HUES6 (cell line): ENCODE measurements around the gene VWA8.
"Not testable (repeated sequence)": the region's sequence is repeated elsewhere in the genome, so short reads cannot be mapped to it uniquely, and the experiment has no call there.

Experiments
- H3K27ac ChIP-seq: 2 replicates; pipeline ENCODE4 v1.7.0; 2013; ENCODE audit warnings: low read depth, mild to moderate bottlenecking, low read length, inconsistent platforms
- H3K27me3 ChIP-seq: 2 replicates; pipeline ENCODE4 v1.6.1; 2013; ENCODE audit warnings: low read length; ENCODE audit not compliant: control insufficient read depth, insufficient read depth
- H3K36me3 ChIP-seq: 2 replicates; pipeline ENCODE4 v1.6.1; 2013; ENCODE audit warnings: low read length; ENCODE audit not compliant: control insufficient read depth, insufficient read depth
- H3K4me1 ChIP-seq: 2 replicates; pipeline ENCODE4 v1.6.1; 2013; ENCODE audit warnings: low read length; ENCODE audit not compliant: control insufficient read depth, insufficient read depth
- H3K4me3 ChIP-seq: 2 replicates; pipeline ENCODE4 v1.5.1; 2013; ENCODE audit warnings: low read depth, low read length
- H3K9ac ChIP-seq: one replicate; pipeline ENCODE4 v1.6.1; 2013; ENCODE audit warnings: mild to moderate bottlenecking, low read length
- H3K9me3 ChIP-seq: 2 replicates; pipeline ENCODE4 v1.6.1; 2013; ENCODE audit warnings: low read depth, low read length; ENCODE audit not compliant: control insufficient read depth, insufficient read depth

The VWA8 gene

DNA sequence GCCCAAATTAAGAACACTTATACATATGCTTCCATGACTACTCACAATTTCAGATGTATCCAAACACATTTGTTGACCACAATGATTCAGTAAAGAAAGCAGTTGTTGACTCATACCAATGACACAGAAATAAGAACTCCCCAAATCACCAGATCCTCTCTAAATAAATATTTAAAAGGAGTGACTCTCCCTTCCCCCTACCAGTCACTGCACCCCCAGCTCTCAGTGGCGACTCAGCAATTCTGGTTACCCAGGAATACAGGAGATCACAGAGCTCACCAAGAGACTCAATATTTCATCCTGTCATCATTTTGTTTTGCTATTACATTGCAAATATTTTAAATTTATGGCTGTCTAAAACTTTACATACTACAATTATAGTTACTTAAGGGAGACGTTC, 372.0 kb downstream of the VWA8 start:
- Histone ChIP-seq H3K9ac (no peak overlapping the region), H3K36me3 (peaks cover 7% of the 10 kb centered on the region; the same call in 1 of the 2 replicates), H3K4me3 (no peak overlapping the region), H3K27me3 (no peaks in the 10 kb centered on the region), H3K9me3 (no peaks in the 10 kb centered on the region), H3K27ac (no peak overlapping the region), H3K4me1 (no peaks in the 10 kb centered on the region)

DNA sequence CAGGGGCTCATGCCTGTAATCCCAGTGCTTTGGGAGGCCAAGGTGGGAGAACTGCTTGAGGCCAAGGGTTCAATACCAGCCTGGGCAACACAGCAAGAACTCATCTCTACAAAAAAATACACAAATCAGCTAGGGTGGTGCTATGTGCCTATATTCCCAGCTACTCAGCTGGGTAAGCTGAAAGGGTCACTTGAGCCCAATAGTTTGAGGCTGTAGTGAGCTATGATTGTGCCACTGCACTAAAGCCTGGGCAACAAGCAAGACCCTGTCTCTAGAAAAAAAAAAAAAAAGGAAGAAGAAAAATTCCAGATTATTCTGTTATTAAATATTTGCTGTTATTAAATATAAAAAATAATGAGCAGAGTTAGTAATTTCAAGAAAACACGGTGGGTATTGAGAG, 372.5 kb downstream of the VWA8 start:
- Histone ChIP-seq H3K4me3 (no peak overlapping the region), H3K27ac (no peak overlapping the region), H3K9ac (no peak overlapping the region)

DNA sequence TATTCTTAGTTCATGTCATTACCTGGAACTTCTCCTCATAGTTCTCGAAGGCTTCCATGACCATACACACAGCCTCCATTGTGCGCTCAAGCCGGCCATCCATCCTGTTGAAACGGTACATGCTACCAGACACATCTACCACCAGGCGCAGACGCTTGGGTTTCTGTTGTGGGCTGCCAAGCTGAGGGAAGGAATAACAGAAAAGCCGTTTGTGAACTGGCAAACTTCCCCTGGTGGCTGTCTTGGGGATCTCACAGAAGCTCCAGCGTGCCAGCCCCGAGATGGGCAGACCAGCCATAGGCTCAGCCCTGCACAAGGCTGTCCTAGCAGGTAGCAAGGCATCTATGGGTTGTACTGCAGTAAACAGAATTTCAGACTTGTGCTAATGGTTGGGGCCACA, 373.4 kb downstream of the VWA8 start:
- peaks cover 7% of the 10 kb centered on the region; the same call in 1 of the 2 replicates for H3K36me3 ChIP-seq
- H3K27ac ChIP-seq: no peak overlapping the region
- H3K9ac ChIP-seq: no peak overlapping the region
- H3K4me3 ChIP-seq: no peak overlapping the region
- no peaks in the 10 kb centered on the region for H3K27me3 ChIP-seq
- H3K4me1 ChIP-seq: no peaks in the 10 kb centered on the region
- no peaks in the 10 kb centered on the region for H3K9me3 ChIP-seq

More for the DNA sequence above, 372.5 kb downstream of the VWA8 start:
- H3K4me1 ChIP-seq: no peaks in the 10 kb centered on the region
- peaks cover 7% of the 10 kb centered on the region; the same call in 1 of the 2 replicates for H3K36me3 ChIP-seq
- H3K27me3 ChIP-seq: no peaks in the 10 kb centered on the region
- no peaks in the 10 kb centered on the region for H3K9me3 ChIP-seq

DNA sequence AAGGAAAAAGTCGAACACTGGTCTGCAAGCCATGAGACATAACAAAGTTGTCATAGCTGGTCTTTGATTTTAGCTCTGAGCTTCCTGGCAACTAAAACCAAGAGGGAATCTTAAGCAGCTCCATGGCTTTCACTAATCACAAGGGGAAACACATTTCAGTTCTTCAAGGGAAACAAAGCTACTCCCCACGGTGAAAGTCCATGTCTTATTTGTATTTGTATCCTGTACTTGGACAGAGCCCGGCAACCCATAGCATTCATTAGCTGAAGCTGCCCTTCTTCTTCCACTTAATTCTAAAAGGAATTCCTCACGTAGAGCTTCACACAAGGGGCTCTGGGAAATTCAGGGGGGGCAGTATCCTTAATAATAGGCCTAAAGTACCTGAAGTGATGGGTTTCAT, 374.7 kb downstream of the VWA8 start:
- Histone ChIP-seq H3K4me1 (no peaks in the 10 kb centered on the region), H3K9me3 (no peaks in the 10 kb centered on the region), H3K27me3 (no peaks in the 10 kb centered on the region), H3K27ac (no peak overlapping the region), H3K9ac (no peak overlapping the region), H3K4me3 (no peak overlapping the region), H3K36me3 (peaks cover 7% of the 10 kb centered on the region; the same call in 1 of the 2 replicates)

DNA sequence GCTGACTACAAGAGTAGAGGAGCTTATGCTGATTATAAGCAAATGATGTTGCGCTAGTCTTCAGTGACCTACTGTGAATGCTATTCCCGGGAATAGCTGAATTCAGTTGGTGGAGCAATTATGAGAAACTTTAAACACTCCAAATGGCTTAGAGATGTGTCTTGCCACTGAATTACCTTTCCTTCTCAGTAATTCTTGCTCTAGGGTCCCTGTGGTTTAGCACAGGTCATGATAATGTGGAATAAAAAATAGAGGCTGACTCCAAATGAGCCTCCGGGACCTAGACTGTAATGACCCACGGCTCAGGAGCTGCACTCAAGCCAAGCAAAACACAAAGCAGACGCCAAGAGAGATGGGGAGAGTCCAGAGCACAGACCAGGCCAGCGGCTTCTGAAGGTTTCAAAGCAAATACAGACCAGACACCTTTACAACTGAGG, 378.9 kb downstream of the VWA8 start:
- Histone ChIP-seq H3K9ac (no peak overlapping the region), H3K27me3 (no peaks in the 10 kb centered on the region), H3K4me3 (no peak overlapping the region), H3K36me3 (peaks cover 3% of the 10 kb centered on the region; the same call in 1 of the 2 replicates), H3K4me1 (no peaks in the 10 kb centered on the region), H3K9me3 (no peaks in the 10 kb centered on the region), H3K27ac (no peak overlapping the region)

DNA sequence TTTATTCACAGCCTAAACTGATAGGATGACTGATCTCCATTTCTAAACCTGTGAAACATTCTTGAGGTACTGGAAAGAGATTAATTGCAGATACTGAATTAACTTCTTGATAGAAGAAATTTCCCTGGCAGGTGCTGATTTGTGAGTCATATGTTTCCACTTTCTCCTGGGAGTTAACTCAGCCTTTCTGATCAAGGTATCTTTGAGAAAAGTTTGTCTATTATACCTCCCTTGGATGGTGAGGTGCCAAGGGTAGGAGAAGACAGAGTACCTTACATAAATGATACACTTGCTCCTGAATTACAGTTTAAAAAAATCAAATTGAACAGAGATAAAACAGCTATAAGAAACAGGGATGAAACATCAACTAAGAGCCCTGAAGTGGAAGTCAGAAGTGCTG, 380.6 kb downstream of the VWA8 start:
- Histone ChIP-seq H3K4me3 (no peak overlapping the region), H3K9ac (no peak overlapping the region), H3K27me3 (no peaks in the 10 kb centered on the region), H3K9me3 (no peaks in the 10 kb centered on the region), H3K36me3 (peaks cover 6% of the 10 kb centered on the region), H3K4me1 (no peaks in the 10 kb centered on the region), H3K27ac (no peak overlapping the region)

DNA sequence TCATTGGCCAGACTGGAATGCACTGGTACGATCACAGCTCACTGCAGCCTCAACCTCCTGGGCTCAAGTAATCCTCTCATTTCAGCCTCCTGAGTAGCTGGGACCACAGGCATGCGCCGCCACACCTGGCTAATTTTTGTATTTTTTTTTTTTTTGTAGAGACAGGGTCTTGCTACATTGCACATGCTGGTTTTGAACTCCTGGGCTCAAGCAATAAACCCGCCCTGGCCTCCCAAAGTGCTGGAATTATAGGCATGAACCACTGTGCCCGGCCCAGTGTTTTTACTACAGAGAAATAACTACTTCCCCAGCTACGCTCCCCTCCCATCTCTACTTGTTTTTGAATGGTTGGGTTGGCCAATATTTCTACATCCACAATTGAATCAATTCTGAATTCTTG, 381.0 kb downstream of the VWA8 start:
- peaks cover 6% of the 10 kb centered on the region for H3K36me3 ChIP-seq
- no peak overlapping the region for H3K27ac ChIP-seq
- no peaks in the 10 kb centered on the region for H3K27me3 ChIP-seq
- H3K4me3 ChIP-seq: no peak overlapping the region
- no peaks in the 10 kb centered on the region for H3K9me3 ChIP-seq
- no peaks in the 10 kb centered on the region for H3K4me1 ChIP-seq
- H3K9ac ChIP-seq: no peak overlapping the region

DNA sequence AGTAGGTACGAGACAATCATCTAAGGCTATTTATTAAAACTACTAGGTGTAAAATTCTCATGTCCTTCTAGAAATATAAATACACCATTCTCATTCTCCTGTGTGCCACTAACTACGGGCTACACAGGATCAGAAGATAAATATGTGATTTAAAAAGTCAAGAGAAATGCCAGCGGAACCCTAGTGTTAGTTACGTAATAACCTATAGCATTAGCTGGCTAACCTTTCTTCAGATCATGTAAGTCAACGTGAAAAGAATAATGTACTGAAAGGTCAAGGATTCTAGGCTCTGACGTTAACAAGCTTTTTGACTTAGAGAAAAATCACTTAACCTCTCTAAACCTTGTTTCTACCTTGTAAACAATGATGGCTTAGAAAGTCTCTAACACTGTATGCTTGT, 381.7 kb downstream of the VWA8 start:
- H3K4me3 ChIP-seq: no peak overlapping the region
- no peaks in the 10 kb centered on the region for H3K4me1 ChIP-seq
- H3K9me3 ChIP-seq: no peaks in the 10 kb centered on the region
- no peak overlapping the region for H3K9ac ChIP-seq
- H3K27me3 ChIP-seq: no peaks in the 10 kb centered on the region
- no peak overlapping the region for H3K27ac ChIP-seq
- H3K36me3 ChIP-seq: peaks cover 10% of the 10 kb centered on the region

DNA sequence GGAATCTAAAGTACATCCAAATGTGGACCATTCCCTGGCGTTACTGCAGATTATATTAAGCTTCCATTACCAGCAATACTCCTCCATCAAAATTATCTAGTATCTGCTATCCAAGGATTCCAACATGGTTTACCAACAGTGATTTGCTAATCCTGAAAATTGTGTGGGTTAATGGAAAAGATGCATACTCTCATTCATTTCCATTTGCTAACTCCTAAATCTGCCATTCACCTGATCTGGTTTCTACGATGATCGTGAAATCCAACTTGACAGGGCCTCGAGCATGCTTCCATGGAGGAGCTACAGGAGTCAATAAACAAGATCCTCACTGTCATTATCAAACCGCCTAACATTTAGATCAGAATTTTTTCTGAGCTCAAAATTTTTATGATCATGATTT, 382.5 kb downstream of the VWA8 start:
- Histone ChIP-seq H3K36me3 (peaks cover 10% of the 10 kb centered on the region), H3K9me3 (no peaks in the 10 kb centered on the region), H3K4me3 (no peak overlapping the region), H3K4me1 (no peaks in the 10 kb centered on the region), H3K27me3 (no peaks in the 10 kb centered on the region), H3K27ac (no peak overlapping the region), H3K9ac (no peak overlapping the region)

DNA sequence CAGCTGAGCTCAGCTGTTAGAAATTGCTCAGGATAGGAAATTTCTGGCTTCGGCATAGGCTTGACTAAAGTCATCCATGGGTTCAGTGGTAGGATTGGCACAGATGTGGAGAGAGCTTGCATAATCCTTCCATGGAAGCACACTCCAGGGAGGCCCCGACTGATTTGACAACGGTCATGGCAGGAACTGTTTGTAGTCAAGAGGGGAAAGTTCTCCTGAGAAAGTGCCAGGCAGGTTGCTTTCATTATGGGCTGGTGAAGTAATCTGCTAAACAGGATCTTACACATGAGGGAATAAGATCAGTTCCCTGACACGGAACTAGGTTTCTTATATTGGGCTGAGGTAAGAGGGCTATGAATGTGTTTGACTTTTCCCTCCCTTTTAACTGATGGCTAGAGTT, 383.5 kb downstream of the VWA8 start:
- Histone ChIP-seq H3K9me3 (0 out of 2 replicates have a peak, but pooled peaks cover 2% of the 10 kb centered on the region), H3K36me3 (peaks cover 10% of the 10 kb centered on the region), H3K4me3 (no peak overlapping the region), H3K4me1 (no peaks in the 10 kb centered on the region), H3K27ac (no peak overlapping the region), H3K9ac (no peak overlapping the region), H3K27me3 (no peaks in the 10 kb centered on the region)

DNA sequence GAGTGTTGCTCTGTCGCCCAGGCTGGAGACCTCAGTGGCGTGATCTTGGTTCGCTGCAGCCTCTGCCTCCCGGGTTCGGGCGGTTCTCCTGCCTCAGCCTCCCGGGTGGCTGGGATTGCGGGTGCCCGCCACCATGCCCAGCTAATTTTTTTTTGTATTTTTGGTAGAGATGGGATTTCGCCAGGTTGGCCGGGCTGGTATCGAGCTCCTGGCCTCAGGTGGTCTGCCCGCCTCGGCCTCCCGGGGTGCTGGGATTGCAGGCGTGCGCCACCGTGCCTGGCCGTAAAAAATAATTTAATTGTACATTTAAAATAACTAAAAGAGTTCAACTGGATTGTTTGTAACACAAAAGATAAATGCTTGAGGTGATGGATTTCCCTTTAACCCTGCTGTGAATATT, 387.3 kb downstream of the VWA8 start:
- not testable (repeated sequence) for H3K27me3 ChIP-seq, H3K9ac ChIP-seq, H3K9me3 ChIP-seq, H3K4me1 ChIP-seq, H3K4me3 ChIP-seq, H3K27ac ChIP-seq
- peaks cover 12% of the 10 kb centered on the region for H3K36me3 ChIP-seq

DNA sequence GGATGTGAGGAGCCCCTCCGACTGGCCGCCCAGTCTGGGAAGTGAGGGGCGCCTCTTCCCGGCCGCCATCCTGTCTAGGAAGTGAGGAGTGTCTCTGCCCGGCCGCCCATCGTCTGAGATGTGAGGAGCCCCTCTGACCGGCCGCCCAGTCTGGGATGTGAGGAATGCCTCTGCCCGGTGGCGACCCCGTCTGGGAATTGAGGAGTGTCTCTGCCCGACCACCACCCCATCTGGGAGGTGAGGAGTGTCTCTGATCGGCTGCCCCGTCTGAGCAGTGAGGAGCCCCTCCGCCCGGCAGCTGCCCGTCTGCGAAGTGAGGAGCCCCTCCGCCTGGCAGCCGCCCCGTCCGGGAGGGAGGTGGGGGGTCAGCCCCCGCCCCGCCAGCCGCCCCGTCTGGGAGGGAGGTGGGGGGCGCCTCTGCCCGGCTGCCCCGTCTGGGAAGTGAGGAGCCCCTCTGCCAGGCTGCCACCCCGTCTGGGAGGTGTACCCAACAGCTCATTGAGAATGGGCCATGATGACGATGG, 389.0 kb downstream of the VWA8 start:
- not testable (repeated sequence) for H3K9ac ChIP-seq, H3K4me1 ChIP-seq, H3K4me3 ChIP-seq, H3K27ac ChIP-seq, H3K9me3 ChIP-seq, H3K27me3 ChIP-seq
- peaks cover 12% of the 10 kb centered on the region for H3K36me3 ChIP-seq
